ENCODE results near the gene OR10K2.

The OR10K2 gene

DNA sequence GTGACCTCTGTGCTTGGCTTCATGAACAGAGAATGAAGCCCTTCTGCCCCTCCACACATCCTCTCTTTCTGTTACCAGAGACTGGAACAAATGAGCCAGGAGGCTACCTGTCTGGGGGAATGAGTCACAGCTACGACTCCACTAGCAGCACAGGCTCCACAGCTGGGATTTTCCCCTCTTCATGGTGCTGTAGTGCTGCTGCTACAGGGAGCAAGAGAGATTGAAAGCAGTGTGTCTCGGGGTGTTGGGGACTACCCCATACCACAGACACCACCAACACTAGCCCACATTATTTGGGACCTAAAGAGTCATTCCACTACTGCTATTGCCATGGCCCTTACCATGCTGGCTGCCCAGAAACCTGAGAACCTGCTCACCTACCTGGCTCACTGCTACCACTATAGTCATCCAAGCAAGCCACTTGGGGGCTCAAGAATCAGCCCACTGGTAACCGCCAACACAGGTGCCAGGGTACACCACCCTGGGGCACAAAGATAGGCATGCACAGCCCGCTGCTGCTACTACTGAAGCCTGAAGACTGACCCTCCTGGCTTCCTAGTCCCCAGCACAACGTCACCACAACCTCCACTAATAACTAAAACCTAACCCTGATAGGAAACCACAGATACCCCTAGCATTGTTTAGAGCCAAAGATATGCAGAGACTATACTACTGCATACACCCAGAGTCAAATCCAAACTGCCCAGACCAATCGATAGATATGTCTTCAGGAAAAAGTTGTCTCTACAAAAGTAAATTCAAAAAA is 54.7 kb downstream of the OR10K2 start:
- DNase-seq (ENCODE audit: low read depth): no peak
